GM12878 (cell line): ENCODE data around the gene MRPS22. TPM values are rescaled to one million over a fixed set of nuclear protein-coding genes. Genes with fewer than 3 reads are reported as not detected.

ENCODE experiments used
- ATAC-seq: fragments of 200-7000 bp; cut with Tn5 transposase; 3 replicates; pipeline ENCODE4 v1.9.1; 2020; ENCODE audit warnings: mild to moderate bottlenecking, moderate library complexity
- BruUV-seq: library from RNA; stranded (reverse); fragments of 400-500 nt; replicated peaks from 2 replicates; lab custom pipeline; 2021; lab: Mats Ljungman, UMichigan
- CTCF ChIA-PET: fragments of 300-600 bp; sonication (Branson Sonifier 250); formaldehyde crosslinking; extraction: SDS; loops from one replicate; lab custom pipeline; 2021; ENCODE audit warnings: inconsistent platforms; lab: Yijun Ruan, JAX
- POLR2A ChIA-PET: fragments of 350-600 bp; formaldehyde crosslinking; extraction: SDS; loops from one replicate; lab custom pipeline; 2021; ENCODE audit warnings: inconsistent platforms; lab: Charles Lee
- RAD21 ChIA-PET: fragments of 300-600 bp; sonication (Branson Sonifier 250); formaldehyde crosslinking; loops from one replicate; lab custom pipeline; 2023; ENCODE audit warnings: antibody characterized with exemption; ENCODE audit not compliant: unreplicated experiment; lab: Charles Lee
- SMC1A ChIA-PET: fragments of 300-600 bp; sonication (Branson Sonifier 250); formaldehyde crosslinking; loops from one replicate; lab custom pipeline; 2023; ENCODE audit not compliant: unreplicated experiment, uncharacterized antibody; lab: Charles Lee
- DNase-seq: peaks from one replicate; pipeline ENCODE4 v3.0.0-alpha.2; 2011; ENCODE audit warnings: low read depth, low spot score
- FAIRE-seq: peaks from 3 replicates; lab custom pipeline; 2011; peaks lifted over from hg19 to GRCh38; lab: Jason Lieb, UNC
- H2AFZ ChIP-seq: 2 replicates; pipeline ENCODE4 v1.6.0; 2011; ENCODE audit warnings: low read depth, low read length, control low read depth; ENCODE audit not compliant: control insufficient read depth
- H3K27ac ChIP-seq: 2 replicates; pipeline ENCODE4 v1.5.1; 2011; ENCODE audit warnings: control low read depth; ENCODE audit not compliant: control insufficient read depth, insufficient read depth
- H3K27me3 ChIP-seq, 2 experiments: replicated peaks in 1 of 2; 2 replicates each; pipeline versions ENCODE4 v1.6.0 to v1.6.1; 2011; ENCODE audit warnings: low read length in 1 of 2; ENCODE audit not compliant: control insufficient read depth in 2 of 2, insufficient read depth in 2 of 2
- H3K36me3 ChIP-seq, 2 experiments: 2 replicates each; pipeline ENCODE4 v1.5.1; 2011; ENCODE audit warnings: low read length in 1 of 2; ENCODE audit not compliant: control insufficient read depth in 2 of 2, insufficient read depth in 2 of 2
- H3K4me1 ChIP-seq: 2 replicates; pipeline ENCODE4 v1.6.1; 2011; ENCODE audit warnings: mild to moderate bottlenecking, low read length, moderate library complexity, mixed read lengths; ENCODE audit not compliant: control insufficient read depth, insufficient read depth
- H3K4me2 ChIP-seq: 2 replicates; pipeline ENCODE4 v1.6.0; 2011; ENCODE audit warnings: control low read depth; ENCODE audit not compliant: control insufficient read depth, insufficient read depth
- H3K4me3 ChIP-seq: fragments of 200-600 bp; sonication (generic); 2 replicates; pipeline ENCODE4 v1.5.1; 2016
- H3K79me2 ChIP-seq: 2 replicates; pipeline ENCODE4 v1.6.0; 2011; ENCODE audit warnings: low read length; ENCODE audit not compliant: control insufficient read depth, insufficient read depth
- H3K9ac ChIP-seq: 2 replicates; pipeline ENCODE4 v1.8.0; 2011; ENCODE audit warnings: low read length, control low read depth, mixed read lengths; ENCODE audit not compliant: control insufficient read depth, insufficient read depth
- H3K9me3 ChIP-seq: replicated peaks from 3 replicates; pipeline ENCODE4 v1.5.1; 2011; ENCODE audit warnings: mild to moderate bottlenecking, low read length; ENCODE audit not compliant: control insufficient read depth, insufficient read depth
- H4K20me1 ChIP-seq: 2 replicates; pipeline ENCODE4 v1.6.0; 2011; ENCODE audit not compliant: control insufficient read depth, insufficient read depth
- BACH1 ChIP-seq: fragments of 450-650 bp; IDR thresholded peaks from 2 replicates; pipeline ENCODE4 v1.6.1; 2017; ENCODE audit warnings: mild to moderate bottlenecking, borderline replicate concordance
- HDAC6 ChIP-seq: fragments of 200-600 bp; sonication (generic); IDR thresholded peaks from one replicate; pipeline ENCODE4 v1.8.0; 2017; ENCODE audit warnings: antibody characterized with exemption; ENCODE audit not compliant: unreplicated experiment
- IKZF2 ChIP-seq, 2 experiments: fragments of 450-650 bp; IDR thresholded peaks; 2 replicates each; pipeline ENCODE4 v1.6.1; 2017; ENCODE audit warnings: mild to moderate bottlenecking in 2 of 2, moderate library complexity in 2 of 2
- NFIC ChIP-seq: IDR thresholded peaks from 2 replicates; pipeline ENCODE4 v1.6.1; 2012; ENCODE audit warnings: low read depth, mild to moderate bottlenecking, inconsistent platforms, low read length, moderate library complexity
- RBBP5 ChIP-seq: fragments of 200-600 bp; sonication (generic); conservative IDR thresholded peaks from 2 replicates; pipeline ENCODE4 v1.6.1; 2016
- WGBS: methylation state at CpG from one replicate; pipeline ENCODE4 v1.1.6; 2016; ENCODE audit warnings: low lambda C conversion rate; ENCODE audit not compliant: insufficient replicate concordance, insufficient coverage; ENCODE audit errors: missing lambda C conversion rate; 5-methylcytosine and 5-hydroxymethylcytosine counted together
- in situ Hi-C: fragments of 300-500 bp; cut with MboI; formaldehyde crosslinking; loops from 9 replicates; pipeline ENCODE4 v1.14.3; 2018; ENCODE audit warnings: mixed read lengths
- intact Hi-C: fragments of 100-400 bp; cut with micrococcal nuclease; formaldehyde crosslinking; loops from one replicate; pipeline ENCODE4 v1.14.2; 2022; ENCODE audit not compliant: unreplicated experiment
- polyA plus RNA-seq, 11 experiments: library from polyadenylated mRNA; depleted of rRNA in 4 of 11; unstranded in 6 of 11; stranded (reverse) in 5 of 11; fragments of >200 nt; fragmentation: Nextera tagmentation in 4 of 11; fragmentation: Illumina TruSeq in 1 of 11; extraction: Ambion mirVana in 4 of 11; extraction: Trizol in 1 of 11; gene quantifications; 1 replicate in 1 of 11; 2 replicates in 10 of 11; pipeline versions ENCODE4 v1.2.1 to v1.2.3, GENCODE V29; 2011 to 2016; ENCODE audit warnings: inconsistent platforms in 2 of 11, missing spikeins in 2 of 11, low read depth in 1 of 11
- total RNA-seq, 4 experiments: library from RNA; depleted of rRNA in 3 of 4; stranded (reverse); fragments of >200 nt in 3 of 4; fragmentation: Illumina TruSeq in 1 of 4; extraction: Trizol in 1 of 4; gene quantifications; 2 replicates each; pipeline versions ENCODE4 v1.2.1 to v1.2.3, GENCODE V29; 2013 to 2021

The MRPS22 gene
- total and polyA plus RNA-seq, 10 of the 15 experiments (the other 5 are each of a cell fraction or from before 2014, with no cell fraction given), result 44.3 to 146 (median 75.2) TPM

GRCh38 chr3:139388821-139389551, 45.2 kb downstream of the MRPS22 start:
- H3K27me3 ChIP-seq, result no peaks in the 10 kb centered on the region
- TF ChIP-seq HDAC6, result peak; percentile 32
- 0 out of 2 replicates have a peak, but pooled peaks have one; percentile 57 for TF ChIP-seq BACH1
- peak in 1 of 2 experiments; percentile 38; a peak in 1 of 4 replicates for TF ChIP-seq IKZF2 (IDR thresholded peaks at IDR 0.05)
- TF ChIP-seq RBBP5, result 0 out of 2 replicates have a peak, but pooled peaks have one; percentile 19
- no peak for TF ChIP-seq NFIC
- TF ChIP-seq, all 136 proteins: peak for 4
- in situ Hi-C loops (no loop called here), intact Hi-C loops (loop anchor here (5.0 kb wide), 1 partner anchor 37 kb away; no protein-coding TSS in a partner anchor)
- ChIA-PET POLR2A (interaction anchor here (0.6 to 1.4 kb wide), 4 partner anchors 9 to 285 kb away, joined by 3 to 6 read pairs (median 4); no protein-coding TSS in a partner anchor), SMC1A (interaction anchor here (1.2 to 1.5 kb wide), 3 partner anchors 9 to 16 kb away, joined by 3 to 10 read pairs (median 3); no protein-coding TSS in a partner anchor), RAD21 (no interaction called here), CTCF (no interaction called here)
- TSS peak; percentile 86 for BruUV-seq
- peaks cover 59% of the 10 kb centered on the region for H3K79me2 ChIP-seq
- H3K4me2 ChIP-seq, result peak overlapping the region; percentile 87
- 7% methylated on average over 19 of the region's 25 CpGs for WGBS
- H3K27ac ChIP-seq, result peak overlapping the region; percentile 89
- H3K4me3 ChIP-seq, result peak overlapping the region; percentile 94
- no peak for FAIRE-seq
- peak overlapping the region; percentile 94 for H3K9ac ChIP-seq
- H3K36me3 ChIP-seq, result no peaks in the 10 kb centered on the region
- H3K9me3 ChIP-seq, result no peaks in the 10 kb centered on the region
- DNase-seq, result no peak
- no peak; the same call in 1 of the 3 replicates for ATAC-seq
- H4K20me1 ChIP-seq, result no peaks in the 10 kb centered on the region
- peak overlapping the region; percentile 86 for H2AFZ ChIP-seq
- H3K4me1 ChIP-seq, result peaks cover 4% of the 10 kb centered on the region; the same call in 1 of the 2 replicates
